Stimulated activated CD8-positive, alpha-beta memory T cell treated with anti-CD3 and anti-CD28 coated beads, Interleukin-12 subunit alpha, Interleukin-12 subunit beta, amount 100 ng/mL, for 24 hours (primary cell): ENCODE results near the gene PJVK.

Experiments
- DNase-seq: peaks from one replicate; pipeline ENCODE4 v3.0.0-alpha.2; 2020; ENCODE audit errors: extremely low read depth

PJVK gene

DNA sequence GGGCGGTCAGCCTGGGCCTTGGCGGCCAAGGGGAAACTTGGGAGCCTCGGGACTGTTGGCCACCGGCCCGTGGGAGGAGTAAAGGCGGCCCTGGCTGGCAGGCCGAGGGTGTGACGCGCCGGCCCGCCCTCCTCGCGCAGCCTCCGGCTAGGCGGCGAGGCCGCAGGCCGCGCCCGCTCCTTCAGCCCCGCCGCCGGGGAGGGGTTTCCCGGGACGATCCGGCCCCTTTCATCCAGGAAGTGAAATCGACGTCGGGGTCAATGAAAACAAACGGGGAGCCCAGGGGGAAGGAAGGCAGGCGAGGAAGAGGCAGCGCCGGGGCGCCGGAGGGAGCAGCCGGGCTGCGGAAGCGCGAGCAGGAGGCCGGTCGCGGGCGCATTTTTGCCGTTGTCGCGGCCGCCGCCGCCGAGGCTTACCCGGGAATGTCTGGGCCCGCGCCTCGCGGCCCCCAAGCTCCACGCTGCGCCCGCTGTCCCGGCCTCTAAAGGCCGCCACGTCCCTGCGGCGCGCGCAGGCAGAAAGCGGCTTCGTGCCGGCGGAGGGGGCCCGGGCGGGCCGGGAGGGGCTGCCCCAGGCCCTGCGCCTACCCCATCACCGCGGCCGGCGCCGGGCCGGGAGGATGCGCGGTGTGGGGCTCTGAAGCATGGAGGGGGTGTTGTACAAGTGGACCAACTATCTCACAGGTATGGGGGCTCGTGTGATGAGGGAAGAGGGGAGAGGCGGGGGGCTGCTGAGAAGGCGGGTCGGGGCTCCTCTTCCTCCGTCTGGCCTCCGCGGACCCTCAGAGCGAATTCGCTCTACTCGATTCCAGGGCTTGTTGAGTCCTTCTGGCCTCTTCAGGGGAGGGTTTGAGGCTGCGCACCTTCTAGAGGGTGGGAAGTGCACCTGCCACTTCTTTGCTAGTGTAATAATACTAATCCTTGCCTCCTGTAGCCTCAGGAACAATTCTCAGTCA is 29.3 kb downstream of the PJVK start, which contains the start of gene PLEKHA3:
TSS of gene PLEKHA3 (plus strand) at position 231 of the 955 bp plus-strand sequence. CDS start at position 644, 413 bp downstream.
- DNase-seq, result peak; percentile 49

DNA sequence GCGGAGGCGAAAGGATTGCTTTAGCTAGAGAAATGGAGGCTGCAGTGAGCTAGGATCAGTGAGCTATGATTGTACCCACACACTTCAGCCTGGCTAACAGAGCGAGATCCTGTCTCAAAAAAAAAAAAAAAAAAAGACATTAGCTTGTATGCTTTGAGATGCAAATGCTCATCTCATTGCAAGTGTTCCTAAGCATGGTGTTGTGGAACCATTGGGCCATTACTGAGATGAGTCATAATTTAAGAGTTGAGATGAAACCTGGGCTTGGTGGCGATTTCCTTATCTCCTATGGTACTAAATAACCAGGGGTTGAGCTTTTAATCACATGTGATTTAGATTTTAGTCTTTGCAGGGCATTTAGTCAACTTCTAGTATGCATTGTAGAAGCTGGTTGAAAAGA is 31.3 kb downstream of the PJVK start:
- no peak for DNase-seq

DNA sequence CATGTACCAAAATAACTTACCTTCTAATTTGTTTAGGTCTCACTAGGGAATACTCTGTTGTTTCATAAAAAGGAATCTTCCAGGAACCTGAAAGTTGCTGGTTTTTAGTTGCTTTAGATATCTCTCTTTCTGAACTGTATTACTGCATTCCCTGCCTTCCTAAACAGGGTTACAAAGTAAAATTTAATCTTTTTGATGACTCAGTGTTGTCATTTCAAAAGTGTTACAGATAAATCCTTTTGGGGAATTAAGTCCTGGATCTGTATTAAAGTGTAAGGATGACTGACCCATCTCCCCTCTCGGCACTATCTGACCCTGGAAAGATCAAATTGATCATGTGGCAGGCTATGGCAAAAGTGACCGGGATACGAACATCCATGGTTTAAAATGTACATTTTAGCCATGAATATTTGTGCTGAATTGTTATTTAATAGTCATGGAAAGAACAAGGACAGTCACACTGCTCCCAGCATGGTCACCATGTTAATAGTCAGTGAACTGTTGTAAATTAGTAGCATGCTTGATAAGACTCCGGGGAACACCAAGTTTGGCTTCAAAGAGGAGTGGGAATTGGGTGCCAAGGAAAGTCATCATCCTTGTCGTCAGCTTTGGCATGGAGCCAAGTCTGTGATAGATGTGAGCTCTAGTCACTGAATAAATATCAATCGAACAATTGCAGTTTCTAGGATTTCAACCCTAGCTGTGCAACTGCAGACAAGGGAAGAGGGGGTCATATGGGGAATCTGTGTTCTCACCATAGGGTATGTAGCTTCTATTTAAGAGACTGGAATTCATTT is 33.3 kb downstream of the PJVK start:
- DNase-seq, result no peak

DNA sequence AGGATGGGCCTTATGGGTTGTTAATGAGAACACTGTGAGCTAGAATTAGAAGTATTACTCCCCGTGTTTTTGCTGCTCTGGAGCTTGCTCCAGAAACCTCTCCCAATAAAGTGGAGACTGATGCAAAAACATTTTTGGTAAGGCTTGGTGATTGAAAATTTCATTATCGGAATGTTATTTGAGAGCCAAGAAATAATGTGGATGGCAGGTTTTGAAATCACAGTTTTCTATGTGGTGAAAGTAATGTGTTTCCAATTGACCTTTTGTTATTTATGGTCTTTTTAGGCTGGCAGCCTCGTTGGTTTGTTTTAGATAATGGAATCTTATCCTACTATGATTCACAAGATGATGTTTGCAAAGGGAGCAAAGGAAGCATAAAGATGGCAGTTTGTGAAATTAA is 34.2 kb downstream of the PJVK start:
- DNase-seq, result no peak

DNA sequence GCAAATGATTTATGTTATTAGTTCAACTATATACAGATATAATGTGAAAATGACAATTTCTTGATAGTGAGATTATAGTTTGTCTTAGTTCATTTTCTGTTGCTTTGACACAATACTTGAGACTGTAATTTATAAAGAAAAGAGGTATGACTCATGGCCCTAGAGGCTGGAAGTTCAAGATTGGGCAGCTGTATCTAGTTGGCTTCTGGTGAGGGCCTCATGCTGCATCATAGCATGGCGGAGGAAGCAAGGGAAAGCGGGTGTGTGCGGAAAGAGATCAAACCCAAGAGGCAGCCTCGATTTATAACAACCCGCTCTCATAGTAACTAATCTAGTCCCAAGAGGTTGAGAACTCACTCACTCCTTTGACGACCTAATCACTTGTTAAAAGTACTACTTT is 40.4 kb downstream of the PJVK start:
- no peak for DNase-seq

DNA sequence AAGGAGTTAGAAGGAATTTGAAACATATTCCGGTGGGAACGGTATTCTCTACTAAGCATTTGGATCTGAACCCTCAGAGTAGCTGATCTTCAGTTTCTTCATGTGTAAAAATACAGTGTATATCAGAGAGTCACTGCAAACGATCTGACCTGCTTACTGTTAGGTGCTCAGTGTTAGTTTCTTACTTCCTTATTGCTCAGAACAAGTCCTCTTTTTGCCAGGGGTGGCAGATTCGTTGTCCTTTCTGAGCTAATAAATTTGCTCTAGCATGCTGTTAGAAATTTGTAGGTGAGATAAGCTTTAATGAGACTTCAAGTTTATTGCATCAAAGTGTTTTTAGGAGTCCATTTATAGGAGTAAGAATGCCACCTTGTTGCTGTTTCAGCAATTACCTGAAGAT is 44.9 kb downstream of the PJVK start:
- no peak for DNase-seq

DNA sequence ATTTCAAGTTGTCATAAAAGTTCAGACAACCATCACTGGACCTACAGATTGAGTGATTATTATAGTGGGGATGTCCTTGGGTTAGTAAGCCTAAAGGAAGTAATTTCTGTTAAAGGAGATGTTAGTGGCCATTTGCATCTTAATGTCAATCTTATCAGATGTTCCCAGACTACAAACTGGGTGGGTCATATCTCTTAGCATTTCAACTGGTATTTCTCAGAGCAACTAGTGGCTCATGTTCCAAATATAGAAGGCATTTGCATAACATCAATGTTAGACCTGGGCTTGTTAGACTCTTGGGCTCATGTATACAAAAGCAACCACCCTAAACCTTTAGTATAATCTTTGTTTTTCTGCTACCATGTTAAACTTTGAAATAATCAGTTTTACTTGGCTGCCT is 47.0 kb downstream of the PJVK start:
- DNase-seq, result no peak

DNA sequence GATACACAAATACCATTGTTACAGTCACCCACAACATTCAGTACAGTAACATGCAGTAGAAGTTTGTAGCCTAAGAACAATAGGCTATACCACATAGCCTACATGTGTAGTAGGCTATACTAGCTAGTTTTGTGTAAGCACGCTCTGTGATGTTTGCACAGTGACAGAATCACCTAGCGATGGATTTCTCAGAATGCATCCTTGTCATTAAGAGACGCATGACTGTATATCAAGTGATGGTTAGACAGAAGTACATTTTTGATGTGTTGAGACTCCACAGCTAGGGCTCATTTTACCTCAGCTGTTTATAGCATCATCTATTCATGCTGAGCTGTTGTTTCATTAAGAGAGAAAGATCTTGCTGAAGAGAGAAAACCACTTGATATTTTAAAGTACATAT is 48.5 kb downstream of the PJVK start:
- DNase-seq, result no peak

DNA sequence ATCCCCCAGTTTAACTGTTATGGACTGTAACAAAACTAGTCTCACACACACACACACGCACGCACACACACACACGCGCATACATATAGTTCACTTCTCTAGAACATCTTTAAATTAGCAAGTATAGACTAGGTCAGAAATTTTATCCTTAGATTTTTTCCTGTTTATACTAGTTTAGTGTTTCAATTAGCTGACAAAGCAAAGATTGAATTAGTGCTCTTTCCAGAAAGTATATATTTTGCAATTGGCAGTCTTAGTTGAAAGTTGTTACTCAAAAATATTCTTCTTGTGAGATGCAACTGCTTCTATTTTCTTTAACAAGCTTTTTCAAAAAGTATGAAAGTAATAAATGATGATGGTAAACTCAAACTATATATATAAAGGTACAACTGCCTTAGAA is 51.6 kb downstream of the PJVK start:
- no peak for DNase-seq

DNA sequence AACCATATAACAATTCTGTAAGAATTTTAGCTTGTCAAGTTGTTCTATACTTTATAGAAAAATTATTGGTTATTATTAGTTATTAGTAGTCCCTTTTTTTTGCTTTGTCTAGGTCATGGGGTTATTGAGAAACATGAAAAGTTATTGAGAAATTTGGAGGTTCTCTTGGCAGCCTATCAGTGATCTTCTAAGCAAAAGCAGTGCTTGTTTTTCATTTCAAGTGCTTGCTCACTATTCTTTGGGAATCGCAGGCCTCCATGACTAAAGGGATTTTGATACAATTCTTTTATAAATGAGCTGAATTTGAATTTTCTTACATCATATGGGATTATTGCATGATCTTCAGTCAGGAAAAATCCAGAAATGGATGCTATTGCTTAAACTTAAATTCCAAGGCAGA is 54.9 kb downstream of the PJVK start:
- DNase-seq, result no peak

DNA sequence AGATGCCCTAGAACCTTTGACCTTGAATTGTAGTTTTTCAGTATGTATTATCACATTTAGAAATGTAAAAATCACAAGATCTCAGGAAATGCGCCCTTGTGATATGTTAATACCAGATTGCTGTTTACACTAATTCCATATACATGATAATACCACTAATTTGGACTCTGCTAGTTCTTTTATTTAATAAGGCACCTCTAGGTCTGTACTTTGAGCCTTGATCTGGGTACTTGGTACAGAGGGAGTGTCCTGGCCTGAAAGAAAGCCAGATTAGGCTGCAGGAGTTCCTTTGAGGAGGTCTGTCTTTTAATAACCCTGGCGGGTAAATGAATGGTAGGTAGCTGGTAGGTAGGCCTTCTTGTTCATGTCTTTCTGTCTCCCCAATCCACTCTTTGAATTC is 55.3 kb downstream of the PJVK start:
- DNase-seq, result no peak

DNA sequence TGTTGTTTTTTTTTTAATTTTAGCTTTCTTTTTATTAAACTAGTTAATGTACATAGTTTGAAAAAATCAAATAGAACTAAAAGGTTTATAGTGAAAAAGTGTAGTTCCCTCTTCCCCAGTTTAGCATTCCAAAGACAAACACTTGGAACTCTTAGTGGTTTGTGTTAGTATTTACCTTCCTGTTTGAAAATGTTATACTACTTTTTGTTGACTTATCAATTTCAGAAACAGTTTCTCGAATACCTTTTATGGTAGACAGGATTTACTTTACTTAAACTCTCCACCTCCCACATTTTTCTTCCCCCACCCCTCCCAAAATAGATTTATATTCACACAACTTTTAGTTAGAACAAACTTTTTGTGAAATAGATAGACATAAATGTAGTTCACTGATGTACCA is 55.8 kb downstream of the PJVK start:
- DNase-seq, result no peak

DNA sequence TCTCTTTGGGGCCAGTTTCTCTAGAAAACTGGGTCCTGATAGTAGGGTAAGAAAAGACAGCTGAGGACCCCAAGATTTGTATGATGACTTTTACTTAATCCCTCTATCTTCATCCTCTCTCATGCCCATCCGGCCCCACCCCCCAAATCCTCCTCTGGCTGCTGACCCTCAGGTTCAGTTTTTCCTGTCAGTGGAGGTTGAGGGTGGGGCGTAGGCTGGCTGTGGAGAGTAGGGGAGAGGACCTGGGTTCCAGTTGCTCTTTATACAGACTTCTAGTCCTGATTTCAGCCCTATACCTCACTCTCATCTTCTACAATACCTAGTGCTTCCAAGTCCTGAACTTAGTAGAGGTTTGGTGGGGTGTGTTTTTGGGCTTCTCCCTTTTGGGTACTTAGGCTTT is 57.5 kb downstream of the PJVK start:
- DNase-seq, result no peak

DNA sequence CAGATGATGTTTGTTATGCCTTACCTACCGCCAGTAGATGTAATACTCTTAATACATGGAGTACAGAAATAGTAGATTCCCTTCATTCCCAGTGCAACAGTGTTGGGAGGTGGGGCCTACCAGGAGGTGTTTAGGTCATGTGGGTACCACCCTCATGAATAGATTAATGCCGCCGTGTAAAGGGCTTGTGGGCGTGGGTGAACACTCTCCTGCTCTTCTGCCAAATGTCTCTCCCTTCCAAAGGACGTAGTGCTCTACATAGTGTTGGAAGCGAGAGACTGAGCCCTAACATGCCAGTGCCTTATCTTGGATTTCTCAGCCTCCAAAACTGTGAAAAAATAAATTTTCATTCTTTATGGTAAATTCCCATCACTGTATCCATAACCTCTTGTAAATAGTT is 59.2 kb downstream of the PJVK start:
- DNase-seq, result no peak
